ENCODE results near the gene ADD1.
"Not testable (repeated sequence)": the region's sequence is repeated elsewhere in the genome, so short reads cannot be mapped to it uniquely, and the experiment has no call there.

The ADD1 gene

DNA sequence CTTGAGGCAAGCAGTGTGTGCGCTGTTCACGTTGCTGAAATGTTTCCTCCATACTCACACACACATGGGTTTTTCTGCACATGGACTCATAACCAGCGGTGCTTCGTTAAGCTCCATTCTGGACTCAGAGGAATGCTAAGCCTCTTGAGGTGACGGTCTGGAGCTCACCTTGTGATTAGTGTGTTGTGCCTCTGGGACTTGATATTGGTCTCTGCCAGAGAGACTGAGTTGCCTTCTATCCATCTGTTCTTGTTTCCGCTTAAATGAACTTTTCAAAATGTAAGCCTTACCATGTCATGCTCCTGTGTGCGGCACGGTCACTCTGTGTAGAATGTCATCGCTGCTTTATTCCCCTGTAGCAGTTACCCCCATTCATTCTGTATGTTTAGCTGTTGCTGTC is 42.5 kb downstream of the ADD1 start:
- no peak for DNase-seq (ENCODE audit: low spot score)

DNA sequence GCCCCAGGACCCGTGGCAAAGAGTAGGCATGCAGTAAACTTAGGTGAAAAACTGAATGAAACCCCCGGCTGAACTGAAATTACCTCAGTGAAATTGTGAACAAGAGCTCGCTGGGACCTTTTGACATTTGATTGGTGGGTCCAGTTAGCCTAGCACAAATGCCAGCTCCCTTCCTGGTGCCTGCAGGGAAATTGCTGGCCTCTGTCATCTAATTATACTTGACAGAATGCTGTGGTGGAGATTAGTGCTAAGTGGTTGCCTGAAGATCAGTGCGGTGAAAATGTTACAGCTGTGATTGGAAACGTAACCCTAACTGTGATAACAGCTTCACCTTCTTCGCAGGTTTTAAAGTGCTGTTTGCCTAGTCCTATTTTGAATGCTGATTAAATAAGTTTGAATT is 43.0 kb downstream of the ADD1 start:
- DNase-seq (ENCODE audit: low spot score): no peak

DNA sequence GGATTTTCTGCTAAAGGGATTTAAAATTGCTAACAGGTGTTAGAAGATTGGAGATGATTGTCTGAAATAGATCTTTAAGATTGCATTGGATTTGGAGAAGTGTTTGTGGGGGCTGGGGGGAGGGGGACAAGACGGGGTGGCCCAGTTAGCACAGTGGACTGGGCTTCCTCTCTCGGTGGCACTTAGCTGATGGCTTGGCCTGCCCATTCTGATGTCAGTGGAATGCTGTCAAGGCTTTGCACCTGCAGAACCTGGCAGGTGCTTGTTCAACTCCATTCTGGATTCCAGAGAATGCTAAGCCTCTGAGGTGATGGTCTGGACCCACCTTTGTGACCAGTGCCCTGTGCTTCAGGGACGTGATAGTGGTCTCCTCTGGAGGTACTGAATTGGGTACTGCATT is 43.7 kb downstream of the ADD1 start:
- no peak for DNase-seq (ENCODE audit: low spot score)

DNA sequence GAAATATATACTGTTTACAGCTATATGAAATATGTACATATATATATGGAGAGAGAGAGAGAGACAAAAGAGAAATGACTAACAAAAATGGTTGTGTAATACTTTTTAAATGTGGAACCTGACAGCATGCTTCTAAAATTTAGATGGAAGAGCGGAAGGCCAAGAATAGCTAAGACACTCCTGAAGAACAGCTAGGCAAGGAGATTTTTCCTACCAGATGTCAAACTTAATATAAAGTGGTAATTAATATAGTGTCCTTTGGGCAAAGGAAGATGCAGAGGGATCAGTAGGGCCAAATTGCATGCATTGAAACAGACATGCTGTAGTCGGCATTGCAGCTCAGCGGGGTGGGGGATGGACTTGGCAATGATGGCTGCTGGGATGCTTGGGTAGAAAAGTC is 45.2 kb downstream of the ADD1 start:
- no peak for DNase-seq (ENCODE audit: low spot score)

DNA sequence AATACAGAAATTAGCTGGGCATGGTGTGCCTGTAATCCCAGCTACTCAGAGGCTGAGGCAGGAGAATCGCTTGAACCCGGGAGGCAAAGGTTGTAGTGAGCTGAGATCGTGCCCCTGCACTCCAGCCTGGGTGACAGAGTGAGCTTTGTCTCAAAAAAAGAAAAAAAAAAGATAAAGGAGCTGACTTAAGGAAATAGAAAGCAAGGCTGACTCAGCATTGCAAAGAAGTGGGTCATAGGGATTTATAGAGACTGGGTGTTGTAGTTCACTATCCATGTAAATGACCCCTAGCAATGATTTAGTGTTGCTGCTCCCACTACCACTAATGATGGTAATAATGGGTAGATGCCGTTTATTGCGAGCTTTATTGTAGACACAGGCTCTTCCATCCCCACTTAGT is 47.6 kb downstream of the ADD1 start:
- DNase-seq (ENCODE audit: low spot score): peak; percentile 67

DNA sequence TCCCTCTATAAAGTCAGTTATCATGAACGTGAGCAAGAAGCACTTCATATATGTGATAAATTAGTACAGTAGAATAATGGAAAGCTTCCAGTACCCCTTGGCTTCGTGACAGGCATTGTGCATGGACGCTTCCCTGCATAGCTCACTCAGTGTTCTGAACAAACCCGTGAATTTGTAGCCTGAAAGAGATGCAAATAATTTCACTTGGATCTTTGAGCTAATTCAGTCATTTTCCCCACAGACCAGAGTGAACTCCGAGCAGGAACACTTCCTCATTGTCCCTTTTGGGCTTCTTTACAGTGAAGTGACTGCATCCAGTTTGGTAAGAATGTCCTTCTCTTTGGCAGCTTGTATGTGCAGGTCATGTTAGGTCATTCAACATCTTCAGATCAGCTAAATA is 50.1 kb downstream of the ADD1 start:
- DNase-seq (ENCODE audit: low spot score): no peak

DNA sequence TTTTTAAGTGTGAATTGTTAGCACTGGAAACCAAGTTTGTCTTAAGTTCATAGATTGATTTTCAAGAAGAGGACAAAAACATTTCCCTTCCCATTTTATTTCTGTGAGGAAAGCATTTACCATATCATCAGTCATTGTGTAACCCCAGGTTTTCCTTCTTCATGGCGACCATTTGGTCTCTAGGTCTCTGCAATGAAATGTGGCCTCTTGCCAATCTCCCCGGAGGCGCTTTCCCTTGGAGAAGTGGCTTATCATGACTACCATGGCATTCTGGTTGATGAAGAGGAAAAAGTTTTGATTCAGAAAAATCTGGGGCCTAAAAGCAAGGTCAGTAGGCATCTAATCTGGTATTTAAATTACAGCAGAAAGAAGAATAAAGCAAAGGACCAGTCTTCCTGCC is 54.4 kb downstream of the ADD1 start:
- no peak for DNase-seq (ENCODE audit: low spot score)

DNA sequence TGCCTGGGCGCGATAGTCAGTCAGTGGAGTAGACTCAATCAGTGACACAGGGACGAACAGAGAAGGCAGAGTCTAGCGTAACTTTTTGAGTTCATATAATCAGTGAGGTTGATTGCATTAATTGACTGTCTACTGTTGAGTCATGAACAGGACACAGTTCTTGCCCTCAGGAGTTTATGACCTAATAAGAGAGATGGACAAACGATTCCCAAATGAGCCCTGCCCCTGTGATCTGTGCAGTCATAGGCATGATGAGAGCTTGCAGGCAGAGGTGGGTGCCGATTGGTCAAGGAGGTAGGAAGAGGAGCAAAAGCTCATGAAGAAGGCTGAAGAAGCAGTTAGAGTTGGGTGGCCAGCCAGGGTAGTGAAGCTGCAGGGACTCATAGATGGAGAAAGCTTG is 57.1 kb downstream of the ADD1 start:
- DNase-seq (ENCODE audit: low spot score): no peak

DNA sequence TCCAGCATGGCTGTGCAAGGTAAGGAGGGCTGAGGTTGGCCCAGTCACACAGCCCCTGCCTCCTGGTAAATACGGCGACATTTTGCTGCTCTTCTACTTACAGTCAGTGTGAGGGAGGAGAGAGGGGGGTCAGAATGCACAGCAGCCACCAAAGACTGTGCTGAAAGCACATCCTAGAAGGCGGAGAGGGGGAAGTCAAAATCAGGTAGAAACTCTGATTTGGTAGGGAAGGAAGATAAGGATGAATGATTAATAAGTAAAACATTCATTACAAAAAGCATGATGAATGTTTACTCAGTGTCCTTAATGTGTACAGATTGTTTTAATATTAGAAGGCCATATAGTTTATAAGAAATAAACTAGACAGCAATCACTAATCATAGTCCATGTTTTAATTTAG is 57.5 kb downstream of the ADD1 start:
- DNase-seq (ENCODE audit: low spot score): no peak

DNA sequence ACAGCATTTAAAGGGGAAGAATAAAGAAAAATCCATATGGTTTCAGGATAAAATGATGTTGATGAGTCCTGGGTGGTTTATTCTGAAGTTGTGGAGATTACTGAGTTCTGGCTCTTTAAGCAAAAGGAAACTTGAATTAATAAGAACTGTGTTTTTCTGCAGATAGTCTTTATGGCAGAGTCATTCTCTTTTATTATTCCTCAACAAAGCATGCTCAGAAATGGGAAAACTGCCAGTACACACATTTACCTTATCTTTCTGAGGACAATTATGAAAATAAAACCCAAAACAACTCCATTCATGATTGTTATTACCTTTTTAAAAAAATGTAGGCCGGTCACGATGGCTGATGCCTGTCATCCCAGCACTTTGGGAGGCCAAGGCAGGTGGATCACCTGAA is 58.5 kb downstream of the ADD1 start:
- DNase-seq (ENCODE audit: low spot score): no peak

DNA sequence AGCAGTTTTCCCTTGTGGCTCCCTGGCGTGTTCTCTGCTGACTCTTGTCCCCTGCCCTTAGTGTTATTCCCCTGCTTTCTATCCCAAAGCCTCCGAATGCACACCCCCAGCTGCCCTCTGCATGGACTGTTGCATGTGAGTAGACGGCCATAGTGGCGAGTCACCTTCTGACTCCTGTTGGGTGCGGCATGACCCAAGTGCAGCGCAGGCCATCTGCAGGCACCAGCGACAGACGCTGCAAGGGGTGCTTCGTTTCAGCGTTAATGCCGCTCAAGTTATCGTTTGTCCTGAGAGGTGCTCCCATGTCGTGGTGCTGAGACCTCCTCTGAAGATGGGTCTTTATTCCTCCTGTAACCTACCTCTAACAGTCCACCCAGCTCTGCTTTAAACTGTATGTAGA is 61.9 kb downstream of the ADD1 start:
- no peak for DNase-seq (ENCODE audit: low spot score)

DNA sequence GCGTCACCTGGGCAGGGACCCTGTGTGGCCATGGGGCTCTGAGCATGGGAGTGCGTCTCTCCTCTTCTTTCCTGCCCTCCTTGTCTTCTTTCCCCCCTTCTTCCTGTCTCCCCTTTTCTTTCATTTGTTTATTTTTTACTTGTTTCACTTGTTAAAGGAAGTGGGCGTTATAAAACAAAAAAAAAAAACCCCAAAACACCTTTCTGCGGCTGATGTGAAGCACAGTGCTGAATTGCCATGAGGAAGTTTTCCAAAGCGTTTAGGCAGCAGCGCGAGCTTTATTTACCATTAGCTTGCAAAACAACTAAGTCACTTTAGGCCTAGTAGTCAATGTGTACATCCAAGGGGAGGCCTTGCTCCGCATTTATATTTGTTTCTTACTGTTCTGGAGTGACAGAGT is 62.6 kb downstream of the ADD1 start:
- no peak for DNase-seq (ENCODE audit: low spot score)

DNA sequence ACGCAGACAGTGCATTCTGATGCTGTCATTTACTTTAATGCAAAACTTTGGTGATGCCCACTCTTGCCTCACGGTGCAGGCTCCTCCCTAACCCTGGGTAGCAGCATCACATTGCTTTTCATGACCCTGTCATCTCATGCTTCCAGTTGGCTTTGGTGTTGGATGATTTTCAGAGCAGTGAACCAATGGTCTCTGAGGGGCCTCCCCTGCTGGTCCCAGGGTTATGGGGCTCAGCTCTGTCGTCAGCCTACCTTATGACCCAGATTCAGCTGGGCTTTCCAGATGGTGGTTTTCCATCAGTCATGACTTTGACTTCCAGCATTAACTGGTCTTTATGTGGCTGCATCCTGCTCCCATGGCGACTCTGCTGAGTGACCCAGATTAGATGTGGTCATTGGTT is 63.6 kb downstream of the ADD1 start:
- DNase-seq (ENCODE audit: low spot score): no peak

DNA sequence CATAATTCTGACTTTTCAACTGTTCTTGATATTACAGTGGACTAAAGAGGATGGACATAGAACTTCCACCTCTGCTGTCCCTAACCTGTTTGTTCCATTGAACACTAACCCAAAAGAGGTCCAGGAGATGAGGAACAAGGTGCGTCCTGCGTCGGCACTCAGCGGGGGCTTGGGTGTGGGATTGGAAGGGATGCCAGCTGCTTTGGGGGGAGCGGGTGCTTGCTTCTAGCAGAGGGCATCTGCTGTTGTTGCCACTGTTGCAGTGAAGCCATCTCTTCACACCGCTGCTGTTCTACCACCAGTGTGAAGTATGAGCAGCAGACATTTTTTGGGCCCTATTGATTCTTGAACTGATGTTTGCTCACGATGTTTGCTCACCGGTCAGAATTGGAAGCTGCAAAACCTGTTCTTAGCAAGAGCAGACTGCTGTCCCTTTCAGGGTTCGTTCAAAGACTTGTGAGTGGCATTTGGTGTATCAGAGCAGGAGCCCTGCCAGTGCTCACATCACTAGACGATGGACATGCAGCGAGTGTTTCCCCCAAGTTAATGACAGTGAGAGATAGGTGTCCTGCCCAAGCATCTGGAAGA is 64.2 kb downstream of the ADD1 start:
- DNase-seq (ENCODE audit: low spot score): no peak

DNA sequence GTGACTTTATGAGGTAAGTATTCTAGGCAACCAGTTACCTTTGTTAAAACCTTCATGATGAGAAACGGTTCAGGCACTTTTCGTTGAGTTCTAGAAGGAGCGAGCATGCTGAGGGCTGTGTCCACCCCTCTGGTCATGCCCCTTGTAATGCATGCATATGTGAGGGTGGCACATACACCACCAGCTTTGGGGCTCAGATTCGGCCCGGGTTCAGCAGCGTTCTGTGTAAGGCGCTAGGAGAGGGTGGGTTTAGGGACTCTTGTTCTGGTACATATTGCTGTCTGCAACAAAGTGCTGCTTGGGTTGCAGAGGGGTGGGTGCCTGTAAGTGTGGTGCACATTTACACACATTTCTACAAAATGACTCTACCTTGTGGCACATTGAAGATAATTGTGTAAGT is 65.0 kb downstream of the ADD1 start:
- no peak for DNase-seq (ENCODE audit: low spot score)

DNA sequence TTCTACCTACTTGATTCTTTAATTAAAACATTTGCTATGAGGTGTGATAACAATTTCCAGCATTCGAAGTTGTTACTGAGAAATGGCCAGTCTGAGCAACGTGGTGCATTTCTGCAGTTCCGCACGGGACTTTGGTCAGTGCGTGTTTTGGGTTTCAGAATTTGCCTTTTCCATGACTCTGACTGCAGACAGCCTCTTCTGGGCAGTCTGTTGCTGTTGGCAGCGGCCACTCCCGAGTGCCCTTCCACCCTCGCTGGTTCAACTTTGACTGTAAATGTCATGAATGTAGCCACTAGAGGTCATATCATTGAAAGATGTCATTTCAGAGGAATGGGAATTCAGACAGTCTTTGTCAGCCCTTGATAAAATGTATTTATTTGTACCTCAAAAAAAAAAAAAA is 65.9 kb downstream of the ADD1 start:
- DNase-seq (ENCODE audit: low spot score): no peak

DNA sequence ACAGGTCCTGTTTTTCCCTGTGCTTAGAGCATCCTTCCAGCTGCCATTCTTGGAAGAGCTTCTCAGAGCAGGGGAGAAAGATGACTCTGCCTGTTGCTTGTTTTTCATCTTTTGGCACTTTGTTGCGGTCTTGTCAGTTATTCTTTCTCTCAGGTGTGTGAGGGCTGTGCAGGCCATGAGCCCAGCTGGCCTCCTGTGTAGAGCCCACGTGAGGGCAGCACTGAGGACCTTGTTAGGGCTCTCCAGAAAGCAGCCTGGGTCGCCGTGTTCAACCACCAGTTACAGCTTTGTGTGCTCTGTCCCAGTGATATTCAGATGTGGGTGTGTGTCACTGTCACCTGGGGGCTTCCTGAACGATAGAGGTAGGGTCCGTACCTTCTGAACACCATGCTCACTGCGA is 66.8 kb downstream of the ADD1 start:
- no peak for DNase-seq (ENCODE audit: low spot score)

DNA sequence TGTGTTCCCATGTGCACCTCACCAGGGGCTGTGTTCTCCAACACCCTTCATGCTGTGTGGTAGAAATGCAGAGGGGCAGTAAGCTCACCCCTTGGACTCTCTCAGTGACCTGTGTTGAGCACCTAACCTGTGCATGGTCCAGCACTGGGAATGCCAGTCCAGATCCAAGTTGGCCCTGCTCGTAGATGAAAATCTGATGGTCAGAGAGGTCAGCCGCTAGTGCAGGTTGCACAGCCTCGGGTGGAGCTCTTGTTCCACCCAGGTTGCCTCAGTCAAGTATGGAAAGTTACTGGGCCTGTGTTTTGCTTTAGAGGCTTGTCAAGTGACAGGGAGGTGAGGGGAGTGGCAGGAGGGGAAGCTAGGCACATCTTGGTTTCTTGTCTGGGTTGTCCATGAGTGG is 68.2 kb downstream of the ADD1 start:
- no peak for DNase-seq (ENCODE audit: low spot score)

DNA sequence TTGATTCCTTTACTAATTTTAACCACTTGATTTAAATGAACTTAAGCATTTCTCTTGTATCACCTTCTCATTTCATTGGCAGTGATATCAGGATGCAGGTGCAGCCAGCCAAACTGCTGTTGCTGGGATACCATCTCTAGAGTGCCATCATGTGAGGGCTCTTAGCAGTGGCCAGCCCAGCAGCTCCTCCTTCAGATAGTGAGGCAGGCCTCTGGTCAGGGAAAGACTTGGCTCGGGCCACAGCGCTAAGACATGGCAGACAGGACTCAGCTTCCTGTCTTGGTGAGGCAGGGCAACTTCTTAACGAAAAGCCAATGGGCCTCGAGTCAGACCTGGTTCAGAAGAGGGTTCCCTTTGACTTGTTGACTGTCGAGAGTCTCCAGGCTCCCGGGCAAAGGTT is 69.5 kb downstream of the ADD1 start:
- DNase-seq (ENCODE audit: low spot score): no peak

DNA sequence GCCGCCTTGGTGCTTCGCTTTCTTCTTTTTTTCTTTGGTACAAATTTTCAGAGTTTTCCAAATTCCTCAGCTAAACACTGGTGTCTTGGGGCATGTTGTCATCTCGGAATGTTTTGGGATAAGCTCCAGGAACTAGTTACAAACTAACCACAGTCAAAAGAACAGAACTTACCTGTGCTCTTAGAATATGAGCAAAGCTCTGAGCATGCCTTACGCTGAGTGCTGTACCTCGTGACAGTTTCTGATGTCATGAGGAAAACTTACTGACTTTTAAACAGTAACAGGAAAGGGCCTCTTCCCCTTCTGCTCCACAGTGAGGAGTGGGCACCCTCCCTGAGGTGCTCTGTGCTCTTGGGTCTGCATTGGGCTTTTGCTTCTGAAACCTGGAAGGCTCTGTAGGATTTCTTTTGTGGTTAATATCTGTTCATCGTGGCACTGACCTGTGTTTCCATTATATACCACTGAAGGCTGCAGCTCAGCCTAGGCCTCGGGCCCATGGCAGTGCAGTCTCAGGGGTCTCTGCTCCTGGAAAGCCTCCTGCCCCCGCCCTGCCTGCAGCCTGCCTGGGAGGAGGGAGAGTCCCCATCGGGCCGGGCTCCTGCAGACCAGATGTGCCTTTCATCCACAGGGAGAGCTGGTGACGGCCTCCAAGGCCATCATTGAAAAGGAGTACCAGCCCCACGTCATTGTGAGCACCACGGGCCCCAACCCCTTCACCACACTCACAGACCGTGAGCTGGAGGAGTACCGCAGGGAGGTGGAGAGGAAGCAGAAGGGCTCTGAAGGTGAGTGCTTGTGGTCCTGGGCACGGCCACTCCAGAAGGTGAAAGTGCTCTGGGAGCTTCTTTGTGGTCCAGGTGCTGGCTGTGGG is 70.8 kb downstream of the ADD1 start:
- DNase-seq (ENCODE audit: low spot score): peak; percentile 57

DNA sequence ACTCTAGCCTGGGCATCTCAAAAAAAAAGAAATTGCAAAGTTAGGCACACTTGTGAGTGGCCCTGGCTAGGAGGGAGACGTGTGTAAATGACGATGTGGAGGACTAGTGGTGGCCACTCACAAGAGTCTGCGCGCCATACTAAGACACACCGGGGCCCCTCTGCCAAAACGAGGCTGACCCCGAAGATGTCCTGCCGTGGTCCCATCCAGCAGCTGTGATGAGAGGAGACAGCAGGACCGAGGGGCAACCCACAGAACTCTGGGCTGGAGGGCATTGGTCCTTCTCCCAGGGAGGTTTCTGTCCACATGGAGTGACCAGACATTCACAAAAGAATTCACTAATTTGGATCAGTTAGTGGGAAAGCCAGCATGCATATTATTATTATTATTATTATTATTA is 72.1 kb downstream of the ADD1 start:
- no peak for DNase-seq (ENCODE audit: low spot score)

DNA sequence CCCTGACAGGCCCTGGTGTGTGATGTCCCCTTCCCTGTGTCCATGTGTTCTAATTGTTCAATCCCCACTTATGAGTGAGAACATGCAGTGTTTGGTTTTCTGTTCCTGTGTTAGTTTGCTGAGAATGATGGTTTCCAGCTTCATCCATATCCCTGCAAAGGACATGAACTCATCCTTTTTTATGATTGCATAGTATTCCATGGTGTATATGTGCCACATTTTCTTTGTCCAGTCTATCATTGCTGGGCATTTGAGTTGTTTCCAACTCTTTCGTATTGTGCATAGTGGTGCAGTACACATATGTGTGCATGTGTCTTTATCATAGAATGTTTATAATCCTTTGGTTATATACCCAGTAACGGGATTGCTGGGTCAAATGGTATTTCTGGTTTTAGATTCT is 73.1 kb downstream of the ADD1 start:
- not testable (repeated sequence) for DNase-seq (ENCODE audit: low spot score)

DNA sequence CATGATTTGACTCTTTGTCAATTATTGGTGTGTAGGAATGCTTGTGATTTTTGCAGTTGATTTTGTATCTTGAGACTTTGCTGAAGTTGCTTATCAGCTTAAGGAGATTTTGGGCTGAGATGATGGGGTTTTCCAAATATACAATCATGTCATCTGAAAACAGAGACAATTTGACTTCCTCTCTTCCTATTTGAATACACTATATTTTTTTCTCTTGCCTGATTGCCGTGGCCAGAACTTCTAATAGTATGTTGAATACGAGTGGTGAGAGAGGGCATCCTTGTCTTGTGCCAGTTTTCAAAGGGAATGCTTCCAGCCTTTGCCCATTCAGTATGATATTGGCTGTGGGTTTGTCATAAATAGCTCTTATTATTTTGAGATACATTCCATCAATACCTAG is 74.7 kb downstream of the ADD1 start:
- DNase-seq (ENCODE audit: low spot score): not testable (repeated sequence)

DNA sequence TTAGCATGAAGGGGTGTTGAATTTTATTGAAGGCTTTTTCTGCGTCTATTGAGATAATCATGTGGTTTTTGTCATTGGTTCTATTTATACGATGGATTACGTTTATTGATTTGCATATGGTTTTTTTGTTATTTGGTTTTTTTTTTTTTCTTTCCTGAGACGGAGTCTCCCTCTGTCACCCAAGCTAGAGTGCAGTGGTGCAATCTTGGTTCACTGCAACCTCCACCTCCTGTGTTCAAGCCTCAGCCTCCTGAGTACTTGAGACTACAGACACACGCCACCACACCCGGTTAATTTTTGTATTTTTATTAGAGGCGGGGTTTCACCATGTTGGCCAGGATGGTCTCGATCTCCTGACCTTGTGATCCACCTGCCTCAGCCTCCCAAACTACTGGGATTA is 75.1 kb downstream of the ADD1 start:
- DNase-seq (ENCODE audit: low spot score): not testable (repeated sequence)

All from kidney tubule cell (primary cell).